Middle frontal gyrus (tissue), 1 donor: ENCODE data around the gene NUMBL.

ENCODE experiments used
- DNase-seq: peaks from one replicate; pipeline ENCODE4 v3.0.0-alpha.2; 2015; ENCODE audit warnings: low spot score; ENCODE audit errors: extremely low spot score

NUMBL gene

DNA sequence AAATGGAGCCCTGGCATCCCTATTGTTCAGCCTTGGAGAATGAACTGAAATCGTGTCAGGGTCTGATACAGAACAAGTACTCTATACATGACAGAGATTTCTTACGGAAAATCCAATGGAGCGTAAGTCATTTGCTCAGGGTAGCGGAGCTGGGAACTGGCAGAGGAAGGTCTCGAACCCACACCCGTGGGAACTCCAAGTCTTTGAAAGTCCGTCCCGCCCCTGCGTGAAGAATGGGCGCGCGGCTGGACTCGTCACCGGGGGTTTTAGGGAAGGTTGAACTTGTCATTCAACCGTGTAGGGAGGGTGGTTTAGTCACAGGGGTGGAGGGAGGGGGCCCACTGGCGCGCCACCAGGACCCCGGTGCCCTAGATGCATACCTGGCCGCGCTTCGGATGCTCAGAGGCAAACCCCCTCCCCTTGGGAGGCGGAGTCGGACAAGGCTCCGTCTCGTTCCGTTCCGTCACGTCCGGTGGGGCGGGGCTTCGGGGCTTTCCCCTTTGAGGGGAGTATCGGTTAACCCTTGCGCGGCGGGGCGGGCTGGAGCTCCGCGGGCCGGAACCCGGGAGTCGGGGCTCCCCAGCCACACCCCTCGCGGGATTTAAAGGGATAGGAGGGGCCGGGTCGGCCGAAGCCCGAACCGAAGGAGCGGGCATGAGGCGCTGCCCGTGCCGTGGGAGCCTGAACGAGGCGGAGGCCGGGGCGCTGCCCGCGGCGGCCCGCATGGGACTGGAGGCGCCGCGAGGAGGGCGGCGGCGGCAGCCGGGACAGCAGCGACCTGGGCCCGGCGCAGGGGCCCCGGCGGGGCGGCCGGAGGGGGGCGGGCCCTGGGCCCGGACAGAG is 26.3 kb upstream of the NUMBL start, which contains the start of the genes COQ8B and ITPKC:
TSS of gene COQ8B (minus strand) at position 405 of the 843 bp plus-strand sequence. CDS start 2,254 bp downstream, outside the sequence.
TSS of gene ITPKC (plus strand) at position 631 of the 843 bp plus-strand sequence. CDS start at position 655, 24 bp downstream.
- DNase-seq, result peak; percentile 98

DNA sequence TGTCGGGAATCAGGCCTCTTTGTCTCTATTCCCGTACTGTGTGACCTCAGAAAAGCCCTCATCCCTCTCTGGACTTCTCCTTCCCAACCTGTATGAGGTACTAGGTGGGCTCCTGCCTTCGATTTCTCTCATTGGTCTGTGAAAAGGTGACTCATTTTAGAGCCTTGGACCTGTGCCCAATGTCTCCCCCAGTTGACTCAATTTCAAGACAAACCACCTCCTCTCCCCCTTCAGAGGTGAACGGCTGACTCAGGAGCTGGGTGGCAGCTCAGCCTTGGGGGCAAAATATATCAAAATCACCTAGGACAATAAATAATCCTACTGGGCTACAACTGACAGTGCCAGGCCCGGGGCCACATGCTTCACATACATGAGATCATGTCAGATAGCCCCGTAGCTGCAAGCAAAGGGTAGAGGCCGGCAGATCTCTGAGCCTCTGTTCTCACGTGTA is 25.6 kb upstream of the NUMBL start:
- peak; percentile 6 for DNase-seq

DNA sequence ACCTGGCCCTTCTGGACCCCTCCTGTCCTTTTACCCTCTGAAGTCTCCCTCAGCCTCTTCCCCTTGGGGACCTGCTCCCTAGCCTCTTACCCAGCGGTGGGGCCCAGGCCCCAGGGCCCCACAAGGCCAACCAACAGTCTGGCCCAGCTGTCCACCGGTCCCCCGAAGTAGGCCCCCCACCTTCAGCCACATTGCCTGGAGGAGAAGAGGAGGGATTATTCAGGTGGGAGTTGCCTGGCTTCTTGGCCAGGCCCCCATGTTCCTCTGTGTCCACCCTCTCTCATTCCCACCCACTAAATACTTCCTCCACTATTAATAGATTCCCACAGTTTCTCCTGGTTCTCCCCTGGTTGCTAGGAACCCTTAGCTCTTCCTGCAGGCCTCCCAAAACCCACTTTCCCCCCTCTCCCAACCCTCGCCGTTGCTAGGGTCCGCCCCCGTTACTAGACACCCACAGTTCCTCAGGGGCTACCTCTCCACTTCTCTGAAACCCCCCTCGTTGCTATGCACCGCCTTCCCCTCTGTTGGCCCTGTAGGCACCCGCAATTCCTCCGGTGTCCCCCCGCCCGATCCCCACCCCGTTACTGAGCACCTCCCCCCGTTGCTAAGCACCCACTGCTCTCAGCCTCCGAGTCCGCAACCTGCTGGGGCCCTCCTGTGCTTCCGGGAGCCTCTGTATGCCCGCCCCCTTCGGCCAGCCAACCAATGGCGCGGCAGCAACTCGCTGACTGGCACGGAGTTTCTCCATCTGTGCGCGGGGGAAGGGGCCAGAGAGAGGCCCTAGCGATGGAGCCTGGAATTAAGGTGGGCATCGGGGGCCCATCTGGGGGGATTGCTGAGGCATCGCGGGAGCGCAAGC is 24.2 kb upstream of the NUMBL start:
- DNase-seq, result peak; percentile 96

DNA sequence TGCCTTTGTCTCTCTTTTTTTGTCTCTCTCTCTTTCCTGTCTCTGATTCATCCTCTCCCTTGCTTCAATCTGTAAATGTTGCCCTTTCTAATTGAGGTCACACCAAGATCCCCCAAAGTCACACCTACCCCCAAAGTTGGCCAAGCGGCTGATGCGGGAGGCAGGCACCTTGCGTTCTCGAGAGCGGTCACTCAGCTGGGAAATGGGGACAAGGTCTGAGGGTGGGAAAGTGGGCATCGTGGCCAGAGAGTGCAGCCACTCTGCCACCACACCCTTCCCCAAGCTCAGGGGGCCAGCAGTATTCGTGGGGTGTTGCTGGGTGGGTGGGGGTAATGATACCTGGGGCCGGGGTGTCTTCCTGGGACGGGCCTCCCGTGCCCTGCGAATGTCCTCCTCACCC is 23.5 kb upstream of the NUMBL start:
- DNase-seq, result no peak

DNA sequence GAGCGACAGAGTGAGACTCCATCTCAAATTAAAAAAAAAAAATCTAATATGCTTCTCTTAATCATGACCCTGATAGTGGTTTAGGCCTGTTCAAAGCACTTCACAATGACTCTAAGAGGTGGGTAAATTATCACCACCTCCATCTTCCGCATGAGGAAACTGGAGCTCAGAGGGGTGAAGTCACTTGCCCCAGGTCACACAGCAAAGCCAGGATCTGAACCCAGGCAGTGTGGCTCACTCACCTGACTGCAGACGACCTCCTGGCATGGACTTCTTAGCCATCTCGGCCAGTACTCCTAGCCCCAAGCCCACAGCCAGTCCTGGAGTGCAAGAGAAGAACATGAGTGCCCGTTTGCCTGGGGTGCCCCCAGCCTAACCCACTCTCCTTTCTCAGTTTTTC is 19.4 kb upstream of the NUMBL start:
- DNase-seq, result no peak

DNA sequence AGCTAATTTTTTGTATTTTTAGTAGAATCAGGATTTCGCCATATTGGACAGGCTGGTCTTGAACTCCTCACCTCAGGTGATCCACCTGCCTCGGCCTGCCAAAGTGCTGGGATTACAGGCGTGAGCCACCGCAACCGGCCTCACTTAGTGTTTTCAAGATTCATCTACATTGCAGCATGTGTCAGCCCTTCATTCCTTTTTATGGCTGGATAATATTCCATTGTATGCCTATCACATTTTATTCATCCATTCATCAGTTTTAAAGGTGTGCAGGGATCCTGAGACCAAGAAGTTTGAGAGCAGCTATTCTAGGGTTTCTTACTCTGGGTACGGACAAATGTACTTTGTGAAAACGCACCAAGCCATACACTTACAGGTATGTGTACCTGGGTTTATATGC is 17.2 kb upstream of the NUMBL start:
- no peak for DNase-seq

DNA sequence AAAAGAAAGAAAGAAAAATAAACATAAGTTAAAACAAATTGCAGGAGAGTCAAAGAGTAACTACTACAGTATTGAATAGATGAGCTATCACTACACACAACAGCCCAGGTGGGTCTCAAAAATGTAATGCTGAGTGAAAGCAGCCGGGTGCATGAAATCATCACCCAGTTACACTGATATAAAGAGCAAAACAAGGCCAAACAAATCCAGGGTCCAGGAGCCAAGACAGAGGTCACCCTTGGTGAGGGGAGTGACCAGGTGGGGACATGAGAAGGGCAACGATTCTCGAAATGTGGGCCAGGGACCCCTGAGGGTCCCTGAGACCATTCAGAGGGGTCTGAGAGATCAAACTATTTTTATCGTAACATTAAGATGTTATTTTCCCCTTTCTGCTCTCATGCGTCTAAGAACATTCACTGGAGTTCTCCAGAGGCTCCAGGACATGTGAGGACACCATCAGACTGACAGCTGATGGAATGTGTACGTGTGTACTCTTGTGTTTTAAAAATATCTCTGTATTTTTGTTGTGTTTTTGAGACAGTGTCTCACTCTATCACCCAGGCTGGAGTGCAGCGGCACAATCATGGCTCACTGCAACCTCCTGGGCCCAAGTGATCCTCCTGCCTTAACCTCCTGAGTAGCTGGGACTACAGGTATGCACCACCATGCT is 15.6 kb upstream of the NUMBL start:
- no peak for DNase-seq

DNA sequence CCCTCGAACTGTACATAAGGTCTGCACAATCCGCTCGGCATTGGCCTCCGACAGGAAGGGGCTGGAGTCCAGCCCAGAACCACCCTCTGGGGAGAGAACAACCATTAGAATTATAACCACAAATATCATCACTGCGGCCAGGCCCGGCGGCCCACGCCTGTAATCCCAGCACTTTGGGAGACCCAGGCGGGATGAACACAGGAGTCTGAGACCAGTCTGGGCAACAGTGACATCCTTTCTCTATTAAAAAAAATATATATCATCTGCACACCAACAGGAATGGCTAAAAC is 14.9 kb upstream of the NUMBL start:
- DNase-seq, result no peak

DNA sequence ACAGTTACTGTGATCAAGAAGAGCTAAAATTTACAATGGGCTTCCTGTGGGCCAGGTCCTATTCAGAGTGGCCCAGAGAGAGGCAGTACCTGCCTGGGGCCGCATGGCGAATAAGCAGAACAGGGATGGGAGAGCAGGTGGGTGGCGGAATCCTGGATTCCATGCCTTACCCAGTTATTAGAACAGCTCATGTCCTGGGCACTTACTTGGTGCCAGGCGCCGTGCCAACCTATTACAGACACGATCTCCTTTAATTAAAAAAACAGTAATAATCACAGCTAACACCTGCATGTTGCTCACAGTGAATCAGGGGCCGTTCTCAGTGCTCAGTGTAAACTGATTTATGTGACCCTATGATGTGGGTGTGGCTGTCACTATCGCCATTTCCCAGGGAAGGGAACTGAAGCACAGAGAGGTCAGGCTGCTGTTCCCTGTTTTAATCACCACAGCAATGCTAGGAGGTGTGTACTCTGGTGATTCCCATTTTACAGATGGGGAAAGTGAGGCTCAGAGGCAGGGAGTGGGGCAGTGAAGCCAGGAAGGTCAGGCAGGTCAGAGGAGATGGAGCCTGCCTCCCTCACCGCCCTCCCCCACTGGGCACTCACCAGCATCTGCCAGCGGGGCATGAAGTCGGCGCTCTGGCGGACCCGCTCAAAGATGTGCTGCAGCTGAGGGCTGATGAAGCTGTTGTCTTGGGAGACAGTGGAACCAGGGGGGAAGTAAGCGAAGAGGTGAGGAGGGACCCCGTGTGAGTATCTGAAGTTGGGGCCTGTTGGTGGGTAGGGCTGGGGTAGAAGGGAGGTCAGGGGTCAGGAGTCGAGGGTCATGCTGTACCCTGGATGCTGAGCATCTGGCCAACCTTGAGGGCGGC is 14.3 kb upstream of the NUMBL start:
- no peak for DNase-seq

DNA sequence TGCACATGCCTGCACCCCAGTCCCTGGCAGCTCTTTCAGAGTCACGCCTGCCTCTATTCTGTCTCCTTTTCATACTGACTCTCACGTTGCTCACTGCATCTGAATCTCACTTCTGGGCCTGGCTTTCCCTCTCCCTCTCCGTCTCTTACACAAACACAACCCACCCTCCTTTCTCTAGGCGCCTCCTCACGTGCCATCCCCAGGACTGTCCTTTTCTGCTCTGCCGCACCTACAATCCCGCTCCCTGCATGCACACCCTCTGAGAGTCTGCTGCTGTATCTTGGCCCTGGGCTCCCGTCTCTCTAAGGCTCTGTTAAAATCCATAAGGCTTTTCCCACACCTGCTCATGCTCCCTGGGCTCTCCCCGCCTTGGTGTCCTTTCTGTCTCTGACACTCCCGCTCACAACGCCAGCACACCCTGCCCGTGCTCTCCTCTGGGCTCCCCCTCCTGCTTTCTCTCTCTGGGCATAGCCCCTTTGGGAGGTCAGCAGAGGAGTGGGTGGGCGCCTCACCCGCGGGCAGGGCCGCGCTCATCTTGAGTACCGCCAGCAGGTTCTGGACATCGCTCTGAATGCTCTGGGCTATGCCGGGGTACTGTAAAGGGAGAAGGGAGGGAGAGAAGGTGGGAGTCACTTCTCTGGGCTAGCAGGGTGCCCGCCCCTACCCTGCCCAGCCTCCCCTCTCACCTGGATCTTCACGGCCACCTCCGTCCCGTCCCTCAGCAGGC is 12.7 kb upstream of the NUMBL start:
- DNase-seq, result no peak

DNA sequence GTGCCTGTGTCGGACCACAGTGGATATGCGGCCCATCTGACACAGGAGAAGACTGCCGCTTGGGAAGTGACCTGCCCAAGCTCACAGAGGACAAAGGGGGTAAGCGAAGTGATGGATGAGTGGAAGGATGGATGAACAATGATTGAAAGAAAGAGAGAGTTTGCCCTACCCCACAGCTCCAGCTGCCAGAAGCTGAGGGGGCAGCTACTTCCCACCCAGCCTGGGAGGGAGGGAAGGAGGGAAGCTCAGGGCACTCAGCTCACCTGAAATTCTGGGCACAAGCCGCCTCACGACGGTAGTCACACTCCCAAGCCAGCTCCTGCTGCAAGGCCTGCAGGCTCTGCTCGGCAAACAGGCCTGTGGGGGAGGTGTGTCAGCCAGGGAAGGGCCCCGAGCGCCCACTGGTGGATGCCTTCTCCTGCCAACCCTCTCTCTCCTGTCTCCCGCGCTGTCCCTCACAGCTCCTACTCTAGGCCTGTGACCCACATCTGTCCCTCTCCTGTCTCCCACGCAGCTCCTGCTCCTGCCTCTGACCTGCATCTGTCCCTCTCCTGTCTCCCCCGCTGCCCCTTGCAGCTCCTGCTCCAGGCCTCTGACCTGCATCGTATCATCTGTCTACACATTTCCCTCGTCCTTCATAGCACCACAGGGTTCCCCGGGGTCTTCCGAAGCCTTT is 12.0 kb upstream of the NUMBL start:
- DNase-seq, result no peak

DNA sequence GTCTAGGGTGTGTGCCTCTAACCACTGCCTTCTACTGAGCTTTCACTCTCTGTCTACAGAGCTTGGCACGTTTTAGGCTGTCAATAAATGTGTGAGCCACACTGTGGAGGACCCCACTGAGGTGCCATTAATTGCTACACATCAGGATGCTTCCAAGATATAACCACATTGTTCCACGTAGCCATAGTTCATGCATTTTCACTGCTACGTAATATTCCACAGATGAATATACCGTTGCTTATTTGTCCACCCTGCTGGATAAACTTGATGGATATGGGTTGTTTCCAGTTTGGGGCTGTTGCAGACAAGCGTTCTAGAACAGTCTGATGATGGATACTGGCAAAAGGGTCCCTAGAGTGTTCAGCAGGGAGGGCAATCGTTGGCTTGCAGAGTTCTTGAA is 11.3 kb upstream of the NUMBL start:
- DNase-seq, result no peak

DNA sequence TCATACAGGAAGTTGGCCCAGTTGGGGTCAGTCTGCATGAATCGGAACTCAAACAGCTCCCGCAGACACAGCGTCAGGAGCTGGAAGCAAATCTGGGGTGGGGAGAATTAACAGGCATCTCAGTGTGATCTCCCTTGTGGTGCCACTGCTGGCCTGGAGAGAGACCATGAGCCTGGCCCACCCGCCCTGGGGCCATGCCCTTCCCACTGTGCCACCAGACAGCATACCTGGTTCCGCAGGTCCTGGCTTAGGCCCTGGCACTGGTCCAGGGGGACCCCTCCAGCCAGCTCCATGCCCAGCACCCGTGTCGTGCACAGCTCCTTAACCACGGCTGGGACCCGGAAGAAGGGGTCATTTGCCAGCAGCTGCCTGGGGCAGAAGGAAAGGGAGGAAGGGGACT is 9.6 kb upstream of the NUMBL start:
- no peak for DNase-seq

DNA sequence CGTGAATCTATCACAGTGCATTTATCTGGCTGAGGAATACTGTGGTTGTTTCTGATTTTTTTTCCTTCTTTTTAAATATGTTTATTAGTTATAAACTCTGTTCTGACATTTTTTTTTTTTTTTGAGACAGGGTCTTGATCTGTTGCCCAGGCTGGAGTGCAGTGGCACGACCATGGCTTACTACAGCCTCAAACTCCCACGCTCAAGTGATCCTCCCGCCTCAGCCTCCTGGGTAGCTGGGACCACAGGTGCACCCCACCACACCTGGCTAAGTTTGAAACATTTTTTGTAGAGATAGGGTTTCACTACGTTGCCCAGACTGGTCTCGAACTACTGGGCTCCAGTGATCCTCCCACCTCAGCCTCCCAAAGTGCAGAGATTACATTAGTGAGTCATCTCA is 6.6 kb upstream of the NUMBL start:
- DNase-seq, result no peak

DNA sequence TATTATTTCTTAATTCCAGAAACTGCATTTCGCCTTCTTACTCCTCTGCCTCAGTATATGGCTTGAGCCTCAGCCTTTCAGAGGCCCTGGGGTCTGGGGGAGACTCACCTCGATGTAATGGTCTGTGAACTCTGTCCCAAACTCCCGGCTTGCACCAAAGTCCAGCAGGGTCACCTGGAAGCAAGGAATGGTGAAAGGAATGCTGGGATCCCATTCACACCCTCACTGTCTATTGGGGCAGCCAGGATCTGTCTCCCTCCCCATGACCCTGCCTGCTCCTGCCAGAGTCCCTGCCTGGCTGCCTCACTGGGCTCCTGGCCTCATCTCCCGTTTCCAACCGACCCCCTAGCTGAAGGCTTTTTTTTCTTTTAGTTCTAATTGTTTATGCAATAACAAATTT is 5.4 kb upstream of the NUMBL start:
- DNase-seq, result no peak

DNA sequence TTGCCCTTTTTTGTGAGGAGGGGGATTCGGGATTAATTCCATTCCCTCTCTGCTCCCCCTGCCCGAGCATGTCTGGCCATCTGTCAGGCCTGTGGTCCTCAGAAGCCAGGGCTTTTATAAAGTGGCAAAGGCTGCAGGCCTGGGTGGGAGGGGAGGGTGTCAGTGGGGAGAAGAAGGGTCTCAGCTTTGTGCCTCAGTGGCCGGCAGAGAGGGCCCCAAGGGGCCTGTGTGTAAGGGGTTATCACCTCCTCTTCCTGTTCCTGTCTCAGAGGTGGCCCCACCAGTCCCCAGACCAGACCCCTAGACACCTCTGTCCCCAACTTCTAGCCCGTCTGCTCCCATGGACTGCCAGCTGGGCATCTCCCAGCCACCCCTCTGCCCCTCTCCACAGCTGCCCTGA is 3.4 kb upstream of the NUMBL start:
- DNase-seq, result no peak

DNA sequence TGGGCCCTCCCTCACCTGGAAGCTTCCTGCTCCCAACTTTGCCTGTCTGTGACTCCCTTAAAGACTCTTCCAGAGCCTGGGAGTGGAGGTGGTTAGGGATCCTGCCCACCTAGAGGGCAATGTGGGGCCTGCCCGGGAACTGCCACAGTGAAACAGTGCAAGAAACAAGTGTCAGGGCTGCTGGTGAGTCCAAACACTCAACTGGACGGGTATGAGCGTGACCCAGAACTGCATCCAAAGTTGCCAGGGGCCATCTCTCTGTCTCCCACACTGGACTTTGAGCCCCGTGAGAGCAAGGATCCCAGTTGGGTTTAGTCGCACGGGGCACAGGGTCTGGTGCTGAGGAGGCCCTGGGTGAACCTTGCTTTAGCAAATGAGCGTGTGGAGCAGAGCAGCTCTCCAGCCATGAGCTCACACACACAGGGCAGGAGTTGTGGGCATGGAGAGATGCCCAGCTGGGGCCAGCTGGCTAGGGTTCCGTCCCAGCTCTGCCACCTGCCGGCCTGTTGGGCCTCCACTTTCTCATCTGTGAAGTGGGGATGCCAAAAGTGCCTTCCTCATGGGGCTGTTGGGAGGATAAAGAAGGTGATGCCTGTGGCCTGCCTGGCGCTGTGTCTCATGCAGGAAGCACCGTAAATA is 2.8 kb upstream of the NUMBL start:
- DNase-seq, result no peak

DNA sequence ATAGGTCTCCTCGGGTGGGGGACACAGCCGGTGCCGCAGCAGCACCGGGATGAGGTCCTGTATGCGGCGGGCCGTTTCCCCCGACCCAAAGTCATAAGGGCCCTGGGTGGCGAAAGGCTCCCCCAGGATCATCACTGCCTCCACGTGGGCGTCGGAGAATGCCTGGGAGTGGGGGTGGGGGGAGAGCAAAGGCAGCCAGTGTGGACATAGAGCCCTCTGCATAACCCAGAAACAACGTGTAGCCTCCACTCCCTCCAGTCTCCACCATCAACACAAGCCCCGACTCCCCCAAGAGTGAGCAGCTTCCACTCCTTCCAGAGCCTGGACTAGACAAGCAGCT is 1.7 kb upstream of the NUMBL start:
- no peak for DNase-seq
